GM23248 (cell line): ENCODE measurements around the gene CMSS1. TPM values are rescaled to one million over a fixed set of nuclear protein-coding genes. Genes with fewer than 3 reads are reported as not detected.
A peak's percentile ranks its signal among the peaks of the same experiment; 100 is the strongest.

Source experiments
- DNase-seq: peaks from one replicate; pipeline ENCODE4 v3.0.0-alpha.2; 2015
- H2AFZ ChIP-seq: fragments of 200-600 bp; sonication (generic); 2 replicates; pipeline ENCODE4 v1.6.1; 2016; ENCODE audit warnings: antibody characterized with exemption
- H3F3A ChIP-seq: fragments of 200-600 bp; sonication (generic); 2 replicates; pipeline ENCODE4 v1.6.1; 2016; ENCODE audit warnings: mild to moderate bottlenecking, antibody characterized with exemption, mixed run types; ENCODE audit not compliant: insufficient read depth
- H3K27ac ChIP-seq: fragments of 200-600 bp; sonication (generic); 2 replicates; pipeline ENCODE4 v1.5.1; 2016; ENCODE audit warnings: mild to moderate bottlenecking
- H3K27me3 ChIP-seq: fragments of 200-600 bp; sonication (generic); replicated peaks from 2 replicates; pipeline ENCODE4 v1.6.1; 2016; ENCODE audit warnings: mild to moderate bottlenecking; ENCODE audit not compliant: insufficient read depth
- H3K36me3 ChIP-seq: fragments of 200-600 bp; sonication (generic); 2 replicates; pipeline ENCODE4 v1.6.1; 2016; ENCODE audit warnings: low read depth, mild to moderate bottlenecking
- H3K4me1 ChIP-seq: fragments of 200-600 bp; sonication (generic); 2 replicates; pipeline ENCODE4 v1.6.1; 2016; ENCODE audit warnings: mild to moderate bottlenecking; ENCODE audit not compliant: insufficient read depth
- H3K4me2 ChIP-seq: fragments of 200-600 bp; sonication (generic); one replicate; pipeline ENCODE4 v1.6.1; 2016; ENCODE audit warnings: mild to moderate bottlenecking; ENCODE audit not compliant: unreplicated experiment
- H3K4me3 ChIP-seq: fragments of 200-600 bp; sonication (generic); 2 replicates; pipeline ENCODE4 v1.5.1; 2016; ENCODE audit warnings: mild to moderate bottlenecking
- H3K79me2 ChIP-seq: fragments of 200-600 bp; sonication (generic); 2 replicates; pipeline ENCODE4 v1.6.1; 2016; ENCODE audit warnings: mild to moderate bottlenecking; ENCODE audit not compliant: insufficient read depth
- H3K9ac ChIP-seq: fragments of 200-600 bp; sonication (generic); 2 replicates; pipeline ENCODE4 v1.6.1; 2016; ENCODE audit warnings: mild to moderate bottlenecking
- H3K9me2 ChIP-seq: fragments of 200-600 bp; sonication (generic); 2 replicates; pipeline ENCODE4 v1.6.1; 2016; ENCODE audit warnings: mixed run types, mild to moderate bottlenecking, moderate library complexity; ENCODE audit not compliant: insufficient read depth
- H3K9me3 ChIP-seq: fragments of 200-600 bp; sonication (generic); one replicate; pipeline ENCODE4 v1.6.1; 2017; ENCODE audit warnings: low read depth
- H4K20me1 ChIP-seq: fragments of 200-600 bp; sonication (generic); 2 replicates; pipeline ENCODE4 v1.6.0; 2016; ENCODE audit not compliant: insufficient read depth
- EZH2 ChIP-seq: fragments of 200-600 bp; sonication (generic); IDR thresholded peaks from 2 replicates; pipeline ENCODE4 v1.6.1; 2018; ENCODE audit warnings: antibody characterized with exemption, mild to moderate bottlenecking; ENCODE audit not compliant: insufficient read depth, poor library complexity, severe bottlenecking
- EZH2phosphoT487 ChIP-seq: fragments of 200-600 bp; sonication (generic); IDR thresholded peaks from 2 replicates; pipeline ENCODE4 v1.6.1; 2018; ENCODE audit warnings: antibody characterized with exemption, moderate library complexity, mild to moderate bottlenecking, low read depth; ENCODE audit not compliant: insufficient read depth
- WGBS, 2 experiments: methylation state at CpG; one replicate each; pipeline ENCODE4 v1.1.6; 2015 to 2017; ENCODE audit warnings: low lambda C conversion rate in 2 of 2, low coverage in 1 of 2; ENCODE audit errors: missing lambda C conversion rate in 2 of 2; 5-methylcytosine and 5-hydroxymethylcytosine counted together
- in situ Hi-C: fragments of 300-500 bp; cut with MboI; formaldehyde crosslinking; loops from 2 replicates; pipeline ENCODE4 v1.15.0; 2020
- polyA plus RNA-seq: library from polyadenylated mRNA; unstranded; fragments of >200 nt; fragmentation: Nextera tagmentation; extraction: Ambion mirVana; gene quantifications from 2 replicates; pipeline ENCODE4 v1.2.1, GENCODE V29; 2016
- total RNA-seq: library from RNA; depleted of rRNA; stranded (reverse); fragments of >200 nt; shearing (Covaris generic); gene quantifications from 2 replicates; pipeline ENCODE4 v1.2.3, GENCODE V29; 2014

CMSS1 gene
- total and polyA plus RNA-seq, 2 experiments from 2014 or later = 17.2 to 26.6 TPM

DNA sequence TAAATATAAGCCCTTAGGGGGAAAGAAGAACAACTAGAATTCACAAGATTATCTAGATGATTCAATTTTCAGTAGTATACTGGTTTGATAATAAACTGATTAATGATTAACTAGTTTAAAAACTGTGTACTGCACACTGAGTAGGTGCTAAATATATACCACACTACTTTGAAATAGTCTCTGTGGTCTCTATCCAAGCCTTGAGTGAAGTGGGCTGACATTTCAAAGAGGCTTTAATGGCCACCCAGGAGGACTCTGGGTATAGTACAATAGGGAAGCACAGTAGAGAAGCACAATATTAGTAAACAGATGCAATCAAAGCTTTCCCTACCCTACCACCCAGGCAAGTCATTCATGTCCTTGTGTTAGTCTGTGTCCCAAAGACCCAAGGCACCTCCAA lies 249.9 kb downstream of the CMSS1 start:
- Histone ChIP-seq H3K4me3 (no peak overlapping the region), H3K36me3 (no peaks in the 10 kb centered on the region), H4K20me1 (no peaks in the 10 kb centered on the region), H3K79me2 (no peaks in the 10 kb centered on the region), H2AFZ (no peak overlapping the region), H3K27me3 (no peaks in the 10 kb centered on the region), H3K9me3 (no peaks in the 10 kb centered on the region), H3K9me2 (no peaks in the 10 kb centered on the region), H3K27ac (no peak overlapping the region), H3F3A (no peaks in the 10 kb centered on the region), H3K4me1 (peaks cover 13% of the 10 kb centered on the region), H3K9ac (no peak overlapping the region), H3K4me2 (no peak overlapping the region)
- TF ChIP-seq EZH2phosphoT487 (no peak), EZH2 (no peak)
- in situ Hi-C loops = loop anchor here (10.0 kb wide), 1 partner anchor 177 kb away; no protein-coding TSS in a partner anchor
- no peak for DNase-seq

DNA sequence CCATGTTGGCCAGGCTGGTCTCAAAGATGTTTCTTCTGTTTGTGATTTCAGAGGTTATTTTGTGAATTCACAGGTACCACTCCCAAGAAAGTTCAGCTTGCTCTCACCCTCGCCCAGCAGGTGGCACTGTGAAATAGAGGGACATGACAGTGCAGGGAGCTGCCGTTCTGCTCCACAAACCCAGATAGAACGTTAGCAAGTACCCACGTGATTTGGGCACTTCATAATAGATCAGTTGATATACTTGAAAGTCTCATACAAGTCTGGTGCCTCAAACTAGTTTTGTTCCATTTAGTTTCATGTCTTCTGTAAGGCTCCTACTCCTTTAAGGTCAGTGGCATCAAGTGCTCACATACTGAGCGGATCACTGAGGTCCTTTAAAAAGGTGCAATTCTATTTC lies 251.2 kb downstream of the CMSS1 start:
- TF ChIP-seq EZH2 = no peak
- TF ChIP-seq EZH2phosphoT487 = no peak
- in situ Hi-C loops = loop anchor here (10.0 kb wide), 1 partner anchor 176 kb away; no protein-coding TSS in a partner anchor

DNA sequence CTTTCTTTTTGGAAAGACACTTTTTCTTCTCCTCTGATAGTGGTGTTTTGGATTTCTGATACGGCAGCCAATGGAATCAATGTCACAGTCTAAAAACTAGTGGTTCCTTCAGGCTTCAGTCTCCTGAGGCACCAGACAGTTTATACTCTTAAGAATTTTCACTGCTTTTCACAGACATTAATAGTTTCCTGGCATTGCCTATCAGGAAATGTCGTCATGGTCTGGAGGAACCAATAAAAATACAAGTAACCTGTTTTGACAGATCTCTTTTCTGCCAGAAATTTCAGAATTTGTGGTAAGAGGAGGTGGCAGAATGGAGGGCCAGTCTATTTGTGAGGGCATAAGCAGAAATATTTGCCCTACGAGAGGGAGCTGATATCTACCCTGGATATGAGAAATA lies 251.8 kb downstream of the CMSS1 start:
- in situ Hi-C loops = loop anchor here (10.0 kb wide), 1 partner anchor 175 kb away; no protein-coding TSS in a partner anchor
- Histone ChIP-seq H4K20me1 (no peaks in the 10 kb centered on the region), H3K36me3 (no peaks in the 10 kb centered on the region), H2AFZ (no peak overlapping the region), H3K79me2 (no peaks in the 10 kb centered on the region), H3K9ac (no peak overlapping the region), H3K4me1 (peaks cover 2% of the 10 kb centered on the region), H3K9me3 (no peaks in the 10 kb centered on the region), H3K4me2 (no peak overlapping the region), H3K9me2 (no peaks in the 10 kb centered on the region), H3K27me3 (no peaks in the 10 kb centered on the region), H3F3A (no peaks in the 10 kb centered on the region), H3K27ac (no peak overlapping the region), H3K4me3 (no peak overlapping the region)
- no peak for TF ChIP-seq EZH2phosphoT487
- no peak for TF ChIP-seq EZH2
- WGBS, 2 experiments = 92 to 98% methylated on average over 3 of the region's 3 CpGs
- no peak for DNase-seq

More for the DNA sequence above, 251.2 kb downstream of the CMSS1 start:
- no peak overlapping the region for H3K4me2 ChIP-seq
- no peaks in the 10 kb centered on the region for H3K36me3 ChIP-seq
- no peak overlapping the region for H3K9ac ChIP-seq
- H3K4me1 ChIP-seq = peaks cover 8% of the 10 kb centered on the region
- H3K27me3 ChIP-seq = no peaks in the 10 kb centered on the region
- WGBS, 2 experiments = 11 to 15% methylated on average over 5 of the region's 5 CpGs
- no peak overlapping the region for H3K27ac ChIP-seq
- H3K79me2 ChIP-seq = no peaks in the 10 kb centered on the region
- H3K9me3 ChIP-seq = no peaks in the 10 kb centered on the region
- no peak overlapping the region for H2AFZ ChIP-seq
- no peak overlapping the region for H3K4me3 ChIP-seq
- no peaks in the 10 kb centered on the region for H4K20me1 ChIP-seq
- no peaks in the 10 kb centered on the region for H3F3A ChIP-seq
- peak; percentile 84 for DNase-seq
- no peaks in the 10 kb centered on the region for H3K9me2 ChIP-seq

DNA sequence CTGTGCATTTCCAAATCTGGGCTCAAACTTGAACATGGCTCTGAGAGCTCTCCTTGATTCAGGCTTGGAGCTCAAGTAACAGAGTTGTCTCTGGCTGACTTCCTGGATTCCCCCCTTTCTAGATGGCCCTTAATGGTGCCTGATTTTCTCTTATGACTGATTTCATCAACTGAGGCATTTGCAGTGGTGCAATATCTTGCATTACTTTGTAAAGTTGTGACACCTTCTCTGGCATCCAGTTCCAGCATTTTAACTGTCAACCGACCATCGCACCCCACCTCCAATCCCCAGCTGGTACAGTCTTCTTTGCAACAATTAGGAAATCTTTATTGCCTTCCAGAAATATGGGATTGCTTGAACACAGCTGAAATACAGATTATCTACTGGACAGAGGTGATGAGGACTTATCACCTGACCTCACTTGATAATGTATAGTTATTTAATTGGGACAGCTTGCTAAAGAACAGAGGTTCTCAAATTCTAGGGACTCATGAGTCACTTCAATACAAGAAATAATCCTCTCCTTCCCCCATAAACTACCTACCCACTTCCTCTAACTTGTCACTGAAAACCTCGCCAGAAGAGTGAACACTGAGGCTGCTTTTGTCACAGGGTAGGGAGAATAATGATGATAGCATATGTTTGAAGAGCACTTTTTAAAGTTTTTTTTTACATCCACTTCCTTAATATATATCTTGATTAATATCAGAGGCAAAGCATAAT lies 254.8 kb downstream of the CMSS1 start:
- Histone ChIP-seq H3K9me3 (no peaks in the 10 kb centered on the region), H2AFZ (no peak overlapping the region), H3K4me3 (no peak overlapping the region), H4K20me1 (no peaks in the 10 kb centered on the region), H3K9me2 (no peaks in the 10 kb centered on the region), H3K9ac (no peak overlapping the region), H3K36me3 (no peaks in the 10 kb centered on the region), H3K27ac (no peak overlapping the region), H3K27me3 (no peaks in the 10 kb centered on the region), H3K4me1 (0 out of 2 replicates have a peak, but pooled peaks cover 11% of the 10 kb centered on the region), H3K79me2 (no peaks in the 10 kb centered on the region), H3K4me2 (no peak overlapping the region), H3F3A (no peaks in the 10 kb centered on the region)
- no peak for DNase-seq
- WGBS, 2 experiments = 90 to 95% methylated on average over 3 of the region's 3 CpGs
- TF ChIP-seq EZH2 (no peak), EZH2phosphoT487 (no peak)
- in situ Hi-C loops = no loop called here
